HG02885 (cell line): Measurements from ENCODE around the gene RDH13.
A peak's percentile ranks its signal among the peaks of the same experiment; 100 is the strongest.
"Not testable (repeated sequence)": the region's sequence is repeated elsewhere in the genome, so short reads cannot be mapped to it uniquely, and the experiment has no call there.

Source experiments
- ATAC-seq: cut with Tn5 transposase; IDR thresholded peaks from one replicate; pipeline ENCODE4 v1.9.1; 2021; ENCODE audit warnings: mild to moderate bottlenecking; ENCODE audit not compliant: unreplicated experiment, poor library complexity

Gene RDH13

DNA sequence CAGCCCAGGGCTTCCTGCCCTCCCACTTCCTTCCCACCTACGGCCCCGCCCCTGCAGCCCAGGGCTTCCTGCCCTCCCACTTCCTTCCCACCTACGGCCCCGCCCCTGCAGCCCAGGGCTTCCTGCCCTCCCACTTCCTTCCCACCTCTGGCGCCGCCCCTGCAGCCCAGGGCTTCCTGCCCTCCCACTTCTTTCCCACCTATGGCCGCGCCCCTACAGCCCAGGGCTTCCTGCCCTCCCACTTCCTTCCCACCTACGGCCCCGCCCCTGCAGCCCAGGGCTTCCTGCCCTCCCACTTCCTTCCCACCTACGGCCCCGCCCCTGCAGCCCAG is 35.8 kb downstream of the RDH13 start:
- ATAC-seq = not testable (repeated sequence)

DNA sequence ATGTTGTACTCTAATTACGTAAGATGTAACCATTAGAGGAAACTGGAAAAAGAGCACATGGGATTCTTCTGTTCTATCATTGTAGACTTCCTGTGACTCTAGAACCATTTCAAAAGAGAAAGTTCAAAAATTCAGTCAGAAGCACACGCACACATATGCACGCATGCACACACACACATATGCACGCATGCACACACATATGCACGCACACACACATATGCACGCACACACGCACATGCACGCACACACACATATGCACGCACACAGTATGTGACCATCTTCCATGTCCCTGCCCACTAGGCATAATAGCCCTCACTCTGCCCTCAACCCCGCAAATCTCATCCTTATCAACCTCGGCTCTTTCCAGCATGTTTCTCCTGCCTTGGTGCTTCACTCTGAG is 38.8 kb downstream of the RDH13 start:
- ATAC-seq = no peak

DNA sequence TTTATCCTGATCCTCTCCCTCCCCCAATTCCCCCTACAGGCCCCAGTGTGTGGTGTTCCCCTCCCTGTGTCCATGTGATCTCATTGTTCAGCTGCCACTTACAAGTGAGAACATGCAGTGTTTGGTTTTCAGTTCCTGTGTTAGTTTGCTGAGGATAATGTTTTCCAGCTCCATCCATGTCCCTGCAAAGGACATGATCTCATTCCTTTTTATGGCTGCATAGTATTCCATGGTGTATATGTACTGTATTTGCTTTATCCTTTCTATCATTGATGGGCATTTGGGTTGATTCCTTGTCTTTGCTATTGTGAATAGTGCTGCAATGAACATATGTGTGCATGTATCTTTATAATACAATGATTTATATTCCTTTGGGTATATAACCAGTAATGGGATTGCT is 42.6 kb downstream of the RDH13 start:
- not testable (repeated sequence) for ATAC-seq

DNA sequence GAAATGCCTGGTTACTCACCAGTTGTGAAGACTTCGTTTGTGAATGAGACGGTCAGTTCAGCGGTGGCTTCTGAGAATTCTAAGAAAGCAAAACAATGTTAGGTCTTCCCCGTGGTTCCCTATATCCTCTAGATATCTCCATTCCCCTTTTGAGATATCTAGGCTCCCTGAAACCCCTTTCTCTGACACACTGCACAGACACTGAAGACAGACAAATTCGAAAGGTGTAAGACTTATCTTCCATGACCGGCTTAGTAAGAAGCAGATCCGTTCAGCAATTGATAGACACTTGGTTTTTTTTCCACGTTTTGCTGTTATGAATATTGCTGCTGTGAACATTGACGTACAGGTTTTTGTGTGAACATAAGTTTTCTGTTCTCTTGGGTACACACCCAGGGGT is 44.3 kb downstream of the RDH13 start:
- ATAC-seq = no peak

DNA sequence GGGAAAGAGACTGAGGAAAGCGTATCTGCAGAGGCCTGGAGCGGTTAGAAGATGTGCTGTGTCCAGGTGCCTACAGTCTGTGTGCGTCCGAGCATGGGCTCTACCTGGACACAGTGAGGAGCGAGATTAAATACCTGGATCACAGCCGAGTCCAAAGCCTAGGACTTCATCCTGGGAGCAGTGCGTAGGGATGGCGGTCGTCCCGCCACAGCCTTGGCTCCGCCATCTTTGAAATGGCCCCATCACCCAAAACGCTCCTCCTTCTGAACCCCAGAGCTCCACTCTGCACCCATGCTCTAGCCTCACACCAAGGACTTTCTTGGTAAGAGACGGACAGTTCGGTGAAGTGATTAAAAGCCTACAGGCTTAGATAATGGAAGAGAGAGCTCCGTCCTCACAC is 44.7 kb downstream of the RDH13 start:
- ATAC-seq = no peak

DNA sequence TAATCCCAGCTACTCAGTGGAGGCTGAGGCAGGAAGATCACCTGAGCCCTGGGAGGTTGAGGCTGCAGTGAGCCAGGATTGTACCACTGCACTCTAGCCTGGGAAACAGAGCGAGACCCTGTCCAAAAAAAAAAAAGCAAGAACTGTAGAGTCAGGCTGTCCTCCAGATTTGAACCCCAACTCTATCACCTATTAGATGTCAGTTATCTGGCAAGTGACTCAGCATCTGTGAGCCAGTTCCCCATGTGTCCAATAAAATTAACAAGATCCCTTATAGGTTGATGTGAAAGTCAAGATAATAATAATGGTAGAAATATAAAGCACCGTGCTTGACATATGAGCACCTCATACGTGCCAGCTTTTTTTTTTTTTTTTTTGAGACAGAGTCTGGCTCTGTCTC is 46.9 kb downstream of the RDH13 start:
- no peak for ATAC-seq

DNA sequence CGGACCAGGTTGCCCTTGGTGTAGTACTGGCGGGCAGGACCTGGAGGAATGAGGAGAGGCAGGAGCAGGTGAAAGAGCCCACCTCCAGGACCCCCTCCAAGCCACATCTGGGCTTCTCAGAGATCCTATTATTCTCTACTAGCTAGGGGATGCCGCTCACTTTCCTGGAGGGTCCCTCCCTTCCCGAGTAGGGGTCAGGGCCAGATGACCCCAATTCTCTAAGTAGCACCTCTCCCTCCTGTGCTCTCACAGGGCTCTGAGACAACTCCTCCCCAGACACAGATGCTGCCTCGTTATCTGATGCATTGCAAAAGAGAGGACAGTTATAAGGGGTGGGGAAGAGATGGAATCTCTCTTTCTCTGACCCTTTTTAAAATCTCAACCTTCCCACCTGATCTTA is 47.8 kb downstream of the RDH13 start:
- no peak for ATAC-seq

DNA sequence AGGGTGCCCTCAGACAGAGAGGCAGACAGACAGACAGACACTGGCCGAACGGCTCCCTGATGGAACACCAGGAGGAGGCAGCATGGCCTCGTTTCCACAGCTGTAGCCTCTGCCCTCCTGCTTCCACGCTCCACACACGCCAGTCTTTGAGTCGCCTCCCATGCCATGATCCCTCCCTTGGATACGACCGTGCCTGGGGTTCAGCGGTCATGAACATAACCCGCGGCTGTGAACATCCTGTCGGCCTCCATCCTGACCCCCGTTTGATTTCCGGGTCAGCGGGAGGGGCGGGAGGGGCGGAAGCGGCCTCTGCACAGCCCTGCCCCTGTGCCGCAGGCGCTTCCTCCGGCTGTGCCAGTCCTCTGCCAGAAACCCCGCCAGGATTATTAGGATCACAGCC is 48.2 kb downstream of the RDH13 start:
- no peak for ATAC-seq

DNA sequence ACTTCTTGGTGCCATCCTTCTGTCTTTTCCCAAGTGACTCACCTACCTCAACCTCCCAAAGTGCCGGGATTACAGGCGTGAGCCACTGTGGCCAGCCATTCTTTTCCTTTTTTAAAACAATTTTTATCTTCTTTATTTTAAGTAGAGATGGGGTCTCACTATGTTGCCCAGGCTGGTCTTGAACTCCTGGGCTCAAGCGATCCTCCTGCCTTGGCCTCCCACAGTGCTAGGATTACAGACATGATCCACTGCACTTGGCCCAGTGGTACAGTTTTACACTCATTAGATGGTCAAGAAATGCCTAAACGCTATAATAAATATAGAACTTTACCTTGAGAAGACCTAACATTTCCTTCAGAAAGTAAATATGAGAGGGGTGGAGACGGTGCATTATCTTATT is 49.4 kb downstream of the RDH13 start:
- ATAC-seq = no peak

DNA sequence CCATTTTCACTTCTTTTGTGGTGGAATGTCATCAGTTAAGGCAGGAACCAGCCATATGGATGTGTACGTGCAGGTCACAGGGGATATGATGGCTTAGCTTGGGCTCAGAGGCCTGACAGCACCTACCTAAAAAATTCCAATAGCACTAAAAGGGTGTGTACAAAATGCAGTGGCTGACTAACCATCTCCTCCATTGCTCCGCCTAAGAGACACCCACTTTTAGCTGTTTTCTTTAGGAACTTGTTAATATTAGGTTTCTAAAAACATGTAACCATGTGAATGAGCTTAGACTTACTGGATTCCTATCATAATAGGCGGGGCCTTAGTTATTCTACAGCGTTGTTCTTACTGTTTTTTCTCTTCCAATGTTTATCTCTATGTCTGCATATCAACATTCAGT is 50.6 kb downstream of the RDH13 start:
- no peak for ATAC-seq

DNA sequence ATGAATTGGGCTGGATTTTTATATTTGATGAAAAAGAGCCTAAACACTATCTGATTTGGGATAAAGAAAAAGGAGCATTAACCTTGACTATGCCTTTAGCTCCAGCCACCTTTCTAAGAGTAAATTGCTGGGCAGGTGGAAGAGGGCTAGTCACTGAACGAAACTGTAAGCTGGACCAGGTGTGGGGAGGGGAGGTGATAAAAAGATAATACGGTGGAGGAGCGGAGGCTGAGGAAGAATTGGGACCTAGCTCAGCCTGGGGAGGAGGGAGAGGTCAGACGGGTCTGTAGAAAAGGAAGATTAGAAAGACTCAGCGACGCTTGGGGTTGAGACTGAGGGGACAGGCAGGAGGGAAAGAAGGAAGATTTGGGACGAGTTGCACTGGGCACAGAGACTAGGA is 52.4 kb downstream of the RDH13 start:
- not testable (repeated sequence) for ATAC-seq

DNA sequence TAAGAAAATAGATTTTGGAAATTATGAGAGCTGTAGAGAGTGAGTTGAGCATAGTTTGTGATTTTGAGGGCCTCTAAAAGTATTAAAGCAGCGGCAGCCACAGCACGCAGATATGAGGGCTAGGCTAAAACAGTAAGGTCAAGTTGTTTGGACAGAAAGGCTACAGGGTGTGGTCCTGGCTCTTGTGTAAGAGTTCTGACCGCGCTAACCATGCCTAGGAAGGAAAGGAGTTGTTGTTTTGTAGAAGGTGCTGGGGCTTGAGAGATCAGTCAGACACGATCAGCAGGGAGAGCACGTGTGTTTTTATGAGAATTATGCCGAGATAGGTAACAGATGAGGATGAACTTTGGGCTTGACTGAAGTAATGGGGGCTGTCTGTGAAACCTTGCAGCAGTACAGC is 54.2 kb downstream of the RDH13 start:
- not testable (repeated sequence) for ATAC-seq

DNA sequence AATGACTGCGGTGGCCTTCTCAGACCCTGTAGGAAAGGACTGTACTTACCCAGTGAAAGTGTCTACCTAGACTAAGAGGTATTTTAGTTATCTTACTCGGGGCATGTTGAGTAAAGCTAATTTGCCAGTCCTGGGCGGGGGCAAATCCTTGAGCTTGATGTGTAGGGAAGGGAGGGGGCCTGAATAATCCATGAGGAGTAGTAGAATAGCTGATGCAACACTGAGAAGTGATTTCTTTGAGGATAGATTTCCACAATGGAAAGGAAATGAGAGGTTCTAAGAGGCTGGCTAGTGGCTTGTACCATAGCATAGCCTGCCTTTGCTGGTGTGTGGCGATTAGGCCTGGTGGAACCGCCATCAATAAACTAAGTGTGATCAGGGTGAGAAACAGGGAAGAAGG is 54.8 kb downstream of the RDH13 start:
- not testable (repeated sequence) for ATAC-seq

DNA sequence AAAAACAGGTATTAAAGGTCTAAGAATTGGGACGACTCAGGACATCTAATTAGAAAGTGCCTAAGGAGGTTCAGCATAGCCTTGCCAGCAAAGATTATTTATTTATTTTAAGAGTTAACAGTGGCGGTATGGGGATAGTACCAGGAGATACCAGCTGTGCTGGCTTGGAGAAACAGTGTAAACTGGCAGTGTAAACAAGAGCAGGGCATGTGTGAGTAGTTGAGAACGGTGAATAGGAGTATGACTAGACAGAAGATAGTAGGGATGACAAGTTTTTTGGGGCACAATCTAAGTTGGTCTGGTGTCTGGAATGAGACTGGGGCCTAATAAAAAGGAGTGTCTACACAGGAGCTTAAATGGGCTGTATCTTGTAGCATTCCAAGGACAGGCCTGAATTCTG is 55.4 kb downstream of the RDH13 start:
- not testable (repeated sequence) for ATAC-seq

DNA sequence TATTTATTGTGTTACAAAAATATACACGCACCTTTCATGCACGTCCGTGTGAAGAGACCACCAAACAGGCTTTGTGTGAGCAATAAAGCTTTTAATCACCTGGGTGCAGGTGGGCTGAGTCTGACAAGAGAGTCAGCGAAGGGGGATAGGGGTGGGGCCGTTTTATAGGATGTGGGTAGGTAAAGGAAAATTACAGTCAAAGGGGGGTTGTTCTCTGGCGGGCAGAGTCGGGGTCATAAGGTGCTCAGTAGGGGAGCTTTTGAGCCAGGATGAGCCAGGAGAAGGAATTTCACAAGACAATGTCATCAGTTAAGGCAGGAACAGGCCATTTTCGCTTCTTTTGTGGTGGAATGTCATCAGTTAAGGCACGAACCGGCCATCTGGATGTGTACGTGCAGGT is 56.2 kb downstream of the RDH13 start:
- ATAC-seq = not testable (repeated sequence)

DNA sequence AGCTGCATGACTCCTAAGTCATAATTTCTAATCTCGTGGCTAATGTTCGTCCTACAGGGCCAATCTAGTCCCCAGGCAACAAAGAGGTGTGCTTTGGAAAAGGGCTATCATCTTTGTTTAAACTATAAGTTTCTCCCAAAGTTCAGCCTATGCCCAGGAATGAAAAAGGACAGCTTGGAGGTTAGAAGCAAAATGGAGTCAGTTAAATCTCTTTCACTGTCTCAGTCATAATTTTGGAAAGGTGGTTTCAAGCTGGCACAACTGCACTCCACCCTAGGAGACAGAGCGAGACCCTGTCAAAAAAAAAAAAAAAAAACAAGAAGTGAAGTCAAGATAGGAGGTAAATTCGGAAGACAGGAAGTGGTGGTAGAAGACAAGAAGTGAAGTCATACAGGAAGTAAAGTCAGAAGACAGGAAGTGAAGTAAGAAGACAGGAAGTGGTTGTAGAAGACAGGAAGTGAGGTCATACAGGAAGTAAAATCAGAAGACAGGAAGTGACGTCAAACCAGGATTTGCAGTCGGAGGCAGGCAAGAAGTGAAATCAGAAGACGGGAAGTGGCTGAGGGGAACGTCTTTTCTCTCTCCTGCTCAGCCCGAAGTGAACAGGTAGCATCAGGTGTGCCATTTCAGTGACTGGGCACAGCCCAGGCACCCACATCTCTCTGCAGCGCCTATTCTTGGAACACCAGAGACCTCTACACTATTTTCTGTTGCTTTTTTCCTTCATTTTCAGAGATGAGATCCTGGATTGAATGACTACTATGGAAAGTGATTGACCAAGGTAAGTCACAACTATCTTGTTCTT is 57.1 kb downstream of the RDH13 start:
- ATAC-seq = peak; percentile 64

DNA sequence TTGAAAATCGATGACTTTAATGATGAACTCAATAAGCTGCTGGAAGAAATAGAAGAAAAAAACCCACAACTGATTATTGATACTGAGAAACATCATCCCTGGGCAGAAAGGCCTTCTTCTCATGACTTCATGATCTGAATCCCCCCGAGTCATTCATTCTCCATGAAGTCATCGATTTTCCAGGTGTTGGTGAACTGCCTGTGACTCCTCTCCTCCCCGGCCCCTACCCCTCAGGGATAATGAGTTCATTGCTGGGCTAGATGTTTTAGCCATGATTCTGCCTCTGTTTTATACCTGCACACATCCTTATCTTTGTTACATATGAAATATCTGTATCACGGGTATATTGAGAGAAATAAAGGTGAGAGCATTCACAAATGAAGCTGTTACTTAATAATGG is 62.2 kb downstream of the RDH13 start:
- no peak for ATAC-seq

DNA sequence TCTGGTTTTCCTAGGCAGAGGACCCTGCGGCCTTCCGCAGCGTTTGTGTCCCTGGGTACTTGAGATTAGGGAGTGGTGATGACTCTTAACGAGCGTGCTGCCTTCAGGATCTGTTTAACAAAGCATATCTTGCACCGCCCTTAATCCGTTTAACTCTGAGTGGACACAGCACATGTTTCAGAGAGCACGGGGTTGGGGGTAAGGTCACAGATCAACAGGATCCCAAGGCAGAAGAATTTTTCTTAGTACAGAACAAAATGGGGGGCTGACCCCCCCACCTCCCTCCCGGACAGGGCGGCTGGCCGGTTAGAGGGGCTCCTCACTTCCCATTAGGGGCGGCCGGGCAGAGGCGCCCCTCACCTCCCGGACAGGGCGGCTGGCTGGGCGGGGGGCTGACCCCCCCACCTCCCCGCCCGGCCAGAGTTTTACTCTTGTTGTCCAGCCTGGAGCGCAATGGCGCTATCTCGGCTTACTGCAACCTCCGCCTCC is 64.2 kb downstream of the RDH13 start:
- not testable (repeated sequence) for ATAC-seq

DNA sequence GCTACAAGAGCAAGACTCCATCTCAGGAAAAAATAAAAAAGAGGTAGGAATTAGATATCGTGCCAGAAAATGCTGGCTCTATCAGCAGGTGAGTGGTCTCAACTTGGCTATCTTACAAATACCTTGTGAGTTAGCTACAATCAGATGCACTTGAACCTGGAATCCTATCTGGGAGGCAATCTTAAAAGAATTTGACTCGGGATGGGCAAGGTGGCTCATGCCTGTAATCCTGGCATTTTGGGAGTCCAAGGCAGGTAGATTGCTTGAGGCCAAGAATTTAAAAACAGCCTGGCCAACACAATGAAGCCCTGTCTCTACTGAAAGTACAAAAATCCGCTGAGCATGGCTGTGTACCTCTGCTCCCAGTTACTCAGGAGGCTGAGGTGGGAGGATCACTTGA is 67.4 kb downstream of the RDH13 start:
- no peak for ATAC-seq
